Neuronal stem cell (in vitro differentiated cells): ENCODE measurements around the gene BICRA.

Experiments
- DNase-seq: peaks from one replicate; pipeline ENCODE4 v3.0.0-alpha.2; 2013; ENCODE audit warnings: low spot score
- H2AFZ ChIP-seq: one replicate; pipeline ENCODE4 v1.6.1; 2013; ENCODE audit warnings: mild to moderate bottlenecking, low read length, inconsistent platforms
- H2AK5ac ChIP-seq: 2 replicates; pipeline ENCODE4 v1.6.1; 2013; ENCODE audit warnings: low read depth, mild to moderate bottlenecking, inconsistent platforms, low read length, moderate library complexity, mixed read lengths
- H2BK120ac ChIP-seq: 2 replicates; pipeline ENCODE4 v1.6.1; 2013; ENCODE audit warnings: low read depth, mild to moderate bottlenecking, inconsistent platforms, low read length, moderate library complexity, mixed read lengths
- H2BK12ac ChIP-seq: one replicate; pipeline ENCODE4 v1.6.1; 2013; ENCODE audit warnings: low read length, inconsistent platforms
- H2BK15ac ChIP-seq: 2 replicates; pipeline ENCODE4 v1.6.1; 2013; ENCODE audit warnings: mild to moderate bottlenecking, low read length, inconsistent platforms, mixed read lengths
- H2BK5ac ChIP-seq: one replicate; pipeline ENCODE4 v1.6.1; 2013; ENCODE audit warnings: inconsistent platforms, mild to moderate bottlenecking, low read length, moderate library complexity
- H3K14ac ChIP-seq: one replicate; pipeline ENCODE4 v1.6.1; 2013; ENCODE audit warnings: low read length, inconsistent platforms
- H3K18ac ChIP-seq: 2 replicates; pipeline ENCODE4 v1.6.1; 2013; ENCODE audit warnings: low read length, inconsistent platforms
- H3K23ac ChIP-seq: 2 replicates; pipeline ENCODE4 v1.6.1; 2013; ENCODE audit warnings: low read depth, mild to moderate bottlenecking, mixed read lengths, low read length, inconsistent platforms; ENCODE audit not compliant: poor library complexity
- H3K27ac ChIP-seq: replicated peaks from 3 replicates; pipeline ENCODE4 v1.5.1; 2013; ENCODE audit warnings: low read length, inconsistent platforms
- H3K27me3 ChIP-seq, 3 experiments: 2 replicates each; pipeline ENCODE4 v1.6.1; 2013; ENCODE audit warnings: low read length in 3 of 3, mild to moderate bottlenecking in 2 of 3, inconsistent platforms in 1 of 3, low read depth in 1 of 3, mixed read lengths in 1 of 3, moderate library complexity in 1 of 3; ENCODE audit not compliant: control insufficient read depth in 3 of 3, insufficient read depth in 3 of 3
- H3K36me3 ChIP-seq, 2 donors: replicated peaks in 1 of 2; 2 replicates each; pipeline ENCODE4 v1.6.1; 2013; ENCODE audit warnings: low read length in 2 of 2; ENCODE audit not compliant: control insufficient read depth in 2 of 2, insufficient read depth in 2 of 2
- H3K4ac ChIP-seq: 2 replicates; pipeline ENCODE4 v1.6.1; 2013; ENCODE audit warnings: inconsistent platforms, mild to moderate bottlenecking, low read length, moderate library complexity
- H3K4me1 ChIP-seq, 2 donors: 1 replicate in 1 of 2; 2 replicates in 1 of 2; pipeline ENCODE4 v1.6.1; 2013; ENCODE audit warnings: low read length in 2 of 2, low read depth in 1 of 2; ENCODE audit not compliant: control insufficient read depth in 2 of 2, insufficient read depth in 1 of 2
- H3K4me2 ChIP-seq: one replicate; pipeline ENCODE4 v1.6.1; 2013; ENCODE audit warnings: mild to moderate bottlenecking, low read length, inconsistent platforms; ENCODE audit not compliant: insufficient read depth, poor library complexity, severe bottlenecking
- H3K4me3 ChIP-seq, 2 donors: 2 replicates each; pipeline ENCODE4 v1.5.1; 2013; ENCODE audit warnings: low read length in 2 of 2, mild to moderate bottlenecking in 2 of 2, inconsistent platforms in 1 of 2, moderate library complexity in 1 of 2
- H3K79me1 ChIP-seq: one replicate; pipeline ENCODE4 v1.6.1; 2013; ENCODE audit warnings: low read depth, mild to moderate bottlenecking, inconsistent platforms, low read length, moderate library complexity
- H3K9ac ChIP-seq: one replicate; pipeline ENCODE4 v1.6.1; 2013; ENCODE audit warnings: mild to moderate bottlenecking, low read depth, low read length, inconsistent platforms; ENCODE audit not compliant: poor library complexity
- H3K9me3 ChIP-seq, 2 donors: replicated peaks in 1 of 2; 2 replicates each; pipeline versions ENCODE3 to v1.6.1; 2013; ENCODE audit warnings: low read length in 2 of 2, mild to moderate bottlenecking in 2 of 2, inconsistent platforms in 1 of 2, low read depth in 1 of 2, mixed read lengths in 1 of 2, moderate library complexity in 1 of 2; ENCODE audit not compliant: control insufficient read depth in 2 of 2, insufficient read depth in 1 of 2
- H4K8ac ChIP-seq: one replicate; pipeline ENCODE4 v1.6.1; 2013; ENCODE audit warnings: low read depth, mild to moderate bottlenecking, inconsistent platforms, low read length, moderate library complexity
- H4K91ac ChIP-seq: one replicate; pipeline ENCODE4 v1.6.1; 2013; ENCODE audit warnings: low read length, low read depth, mild to moderate bottlenecking, inconsistent platforms; ENCODE audit not compliant: poor library complexity
- WGBS, 2 donors: extraction: QIAGEN DNeasy Blood & Tissue Kit; methylation state at CpG; one replicate each; pipeline ENCODE4 v1.1.7; 2013; ENCODE audit warnings: missing lambda C conversion rate in 2 of 2, mixed read lengths in 1 of 2; ENCODE audit not compliant: insufficient read length in 2 of 2, insufficient replicate concordance in 1 of 2; ENCODE audit errors: extremely low coverage in 2 of 2; 5-methylcytosine and 5-hydroxymethylcytosine counted together

BICRA gene

DNA sequence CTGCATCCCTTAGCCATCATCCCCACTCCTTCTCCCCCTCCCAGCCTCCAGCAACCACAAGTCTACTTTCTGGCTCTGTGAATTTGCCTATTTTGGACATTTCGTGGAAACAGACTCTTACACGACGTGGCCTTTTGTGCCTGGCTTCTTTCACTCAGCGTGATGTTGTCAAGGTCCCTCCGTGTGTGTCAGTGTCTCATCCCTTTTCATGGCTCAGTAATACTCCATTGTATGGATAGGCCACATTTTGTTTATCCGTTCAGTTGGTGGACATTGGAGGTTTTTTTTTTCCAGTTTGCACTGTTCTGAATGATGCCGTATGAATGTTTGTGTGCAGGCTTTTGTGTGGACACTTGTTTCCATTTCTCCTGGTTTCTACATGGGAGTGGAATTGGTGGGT lies 38.0 kb downstream of the BICRA start:
- no peak overlapping the region for H4K8ac ChIP-seq
- H2BK120ac ChIP-seq = no peak overlapping the region
- H3K36me3 ChIP-seq = peaks cover 13 to 37% of the 10 kb centered on the region in 2 donors
- H3K4me1 ChIP-seq = peaks cover 3 to 8% of the 10 kb centered on the region in 2 donors
- no peak overlapping the region for H3K9ac ChIP-seq
- no peak overlapping the region for H2AK5ac ChIP-seq
- H2AFZ ChIP-seq = no peak overlapping the region
- H4K91ac ChIP-seq = no peak overlapping the region
- H3K4me3 ChIP-seq = no peak overlapping the region
- no peak overlapping the region for H3K4ac ChIP-seq
- H3K27ac ChIP-seq = no peak overlapping the region
- no peaks in the 10 kb centered on the region for H3K27me3 ChIP-seq
- no peak overlapping the region for H2BK12ac ChIP-seq
- H2BK5ac ChIP-seq = no peak overlapping the region
- peaks cover 24% of the 10 kb centered on the region for H3K79me1 ChIP-seq
- peaks cover 5 to 21% of the 10 kb centered on the region in 2 donors for H3K9me3 ChIP-seq
- no peak overlapping the region for H2BK15ac ChIP-seq
- no peak overlapping the region for H3K23ac ChIP-seq
- no CpG with 5 or more reads among the region's 7 CpGs for WGBS, 2 donors
- no peak for DNase-seq
- H3K14ac ChIP-seq = no peak overlapping the region
- no peak overlapping the region for H3K4me2 ChIP-seq
- no peak overlapping the region for H3K18ac ChIP-seq

GRCh38 chr19:47649588-47649987 lies 40.7 kb downstream of the BICRA start:
- Histone ChIP-seq H2BK12ac (no peak overlapping the region), H3K36me3 (peaks cover 16 to 53% of the 10 kb centered on the region in 2 donors)

DNA sequence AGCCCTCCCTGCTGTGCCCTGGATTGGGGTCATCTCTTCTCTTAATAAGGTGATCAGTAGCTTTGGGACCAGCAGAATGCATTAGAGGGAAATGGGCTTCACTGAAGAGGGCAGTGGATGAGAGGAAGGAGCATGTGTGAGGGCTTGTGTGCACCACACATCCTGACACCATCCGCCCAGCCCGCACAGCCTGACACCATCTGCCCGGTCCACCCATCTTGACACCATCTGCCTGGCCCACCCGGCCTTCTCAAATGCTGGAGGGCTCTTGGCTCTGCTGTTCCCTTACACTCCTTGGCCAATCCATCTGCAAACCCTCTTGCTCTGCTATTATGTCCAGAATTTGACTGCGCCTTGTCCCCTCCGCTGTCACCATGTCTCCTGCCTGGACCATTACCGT lies 41.8 kb downstream of the BICRA start:
- peaks cover 5 to 28% of the 10 kb centered on the region in 2 donors for H3K9me3 ChIP-seq
- H4K91ac ChIP-seq = no peak overlapping the region
- DNase-seq = no peak
- H2BK5ac ChIP-seq = no peak overlapping the region
- no peak overlapping the region for H4K8ac ChIP-seq
- no CpG with 5 or more reads among the region's 7 CpGs for WGBS, 2 donors
- peaks cover 18% of the 10 kb centered on the region for H3K79me1 ChIP-seq
- no peak overlapping the region for H3K4me2 ChIP-seq
- peak overlapping the region; percentile 75 for H3K14ac ChIP-seq
- peaks cover 0 to 3% of the 10 kb centered on the region in 2 donors for H3K4me1 ChIP-seq
- H3K4me3 ChIP-seq = no peak overlapping the region
- H3K9ac ChIP-seq = peak overlapping the region; percentile 32
- H2BK12ac ChIP-seq = no peak overlapping the region
- no peak overlapping the region for H3K23ac ChIP-seq
- H3K36me3 ChIP-seq = peaks cover 16 to 53% of the 10 kb centered on the region in 2 donors
- H2BK120ac ChIP-seq = no peak overlapping the region
- no peak overlapping the region for H3K27ac ChIP-seq
- H2BK15ac ChIP-seq = no peak overlapping the region
- no peak overlapping the region for H2AK5ac ChIP-seq
- H3K18ac ChIP-seq = no peak overlapping the region
- H3K4ac ChIP-seq = no peak overlapping the region
- no peaks in the 10 kb centered on the region for H3K27me3 ChIP-seq
- no peak overlapping the region for H2AFZ ChIP-seq

More at GRCh38 chr19:47649588-47649987, 40.7 kb downstream of the BICRA start:
- H3K9ac ChIP-seq = no peak overlapping the region
- peaks cover 18% of the 10 kb centered on the region for H3K79me1 ChIP-seq
- no peak overlapping the region for H3K14ac ChIP-seq
- no peak overlapping the region for H2AFZ ChIP-seq
- no peak overlapping the region for H2BK15ac ChIP-seq
- H2BK120ac ChIP-seq = no peak overlapping the region
- DNase-seq = no peak
- no peak overlapping the region for H3K4ac ChIP-seq
- H3K18ac ChIP-seq = no peak overlapping the region
- no peak overlapping the region for H3K4me3 ChIP-seq
- no peak overlapping the region for H4K8ac ChIP-seq
- H3K4me2 ChIP-seq = no peak overlapping the region
- no peak overlapping the region for H2BK5ac ChIP-seq
- H3K27me3 ChIP-seq = no peaks in the 10 kb centered on the region
- no peak overlapping the region for H3K23ac ChIP-seq
- no peak overlapping the region for H3K27ac ChIP-seq
- H3K4me1 ChIP-seq = peaks cover 3 to 8% of the 10 kb centered on the region in 2 donors
- no CpG with 5 or more reads among the region's 1 CpG for WGBS, 2 donors
- peaks cover 5 to 28% of the 10 kb centered on the region in 2 donors for H3K9me3 ChIP-seq
- H4K91ac ChIP-seq = no peak overlapping the region
- H2AK5ac ChIP-seq = no peak overlapping the region

DNA sequence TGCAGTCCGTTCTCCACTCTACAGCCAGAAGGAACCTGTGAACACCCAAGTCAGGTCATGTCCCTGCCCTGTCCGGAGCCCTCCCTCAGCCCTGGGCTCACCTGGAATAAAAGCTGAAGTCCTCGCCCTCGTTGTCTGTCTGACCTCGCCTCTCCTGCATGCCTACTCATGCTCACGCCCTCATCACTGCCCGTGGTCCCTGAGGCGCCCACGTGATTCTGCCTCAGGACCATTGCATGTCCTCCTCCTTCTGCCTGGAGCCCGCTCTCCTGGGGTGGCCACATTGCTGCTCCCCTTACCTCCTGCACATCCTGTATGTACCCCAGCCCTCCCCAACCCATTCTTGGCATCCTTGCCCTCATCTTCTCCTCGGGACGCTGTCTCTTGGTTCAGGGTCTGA lies 42.2 kb downstream of the BICRA start:
- Histone ChIP-seq H4K91ac (no peak overlapping the region), H2BK120ac (no peak overlapping the region), H3K23ac (peak overlapping the region; percentile 37), H3K18ac (no peak overlapping the region), H2BK12ac (no peak overlapping the region), H2BK5ac (no peak overlapping the region), H4K8ac (no peak overlapping the region), H3K36me3 (peaks cover 16 to 52% of the 10 kb centered on the region in 2 donors), H3K14ac (peak overlapping the region; percentile 75), H3K4me2 (no peak overlapping the region), H3K4me3 (no peak overlapping the region), H3K27ac (no peak overlapping the region), H2AFZ (no peak overlapping the region), H3K4ac (no peak overlapping the region), H2BK15ac (no peak overlapping the region), H3K9ac (peak overlapping the region; percentile 32), H3K9me3 (peaks cover 5 to 28% of the 10 kb centered on the region in 2 donors), H3K27me3 (no peaks in the 10 kb centered on the region), H3K4me1 (peaks cover 0 to 3% of the 10 kb centered on the region in 2 donors), H3K79me1 (peaks cover 18% of the 10 kb centered on the region), H2AK5ac (no peak overlapping the region)
- WGBS, 2 donors = no CpG with 5 or more reads among the region's 12 CpGs
- DNase-seq = no peak
